HG03175 (cell line): Measurements from ENCODE around the gene MAP6.

Experiments
- ATAC-seq: cut with Tn5 transposase; IDR thresholded peaks from one replicate; pipeline ENCODE4 v1.9.1; 2021; ENCODE audit warnings: mild to moderate bottlenecking, moderate library complexity; ENCODE audit not compliant: unreplicated experiment

Gene MAP6

GRCh38 chr11:75555079-75555811 lies 113.6 kb downstream of the MAP6 start:
- no peak for ATAC-seq

GRCh38 chr11:75554258-75555022 lies 114.4 kb downstream of the MAP6 start:
- ATAC-seq: no peak

GRCh38 chr11:75553889-75554257 lies 115.0 kb downstream of the MAP6 start:
- no peak for ATAC-seq

GRCh38 chr11:75553182-75553581 lies 115.7 kb downstream of the MAP6 start:
- no peak for ATAC-seq

GRCh38 chr11:75549370-75549958 lies 119.4 kb downstream of the MAP6 start:
- no peak for ATAC-seq

- no peak for ATAC-seq
Observed at GRCh38 chr11:75548595-75549272, 120.1 kb downstream of the MAP6 start.

- no peak for ATAC-seq
Observed at GRCh38 chr11:75547617-75548058, 121.2 kb downstream of the MAP6 start.

GRCh38 chr11:75547177-75547576 lies 121.7 kb downstream of the MAP6 start:
- no peak for ATAC-seq

GRCh38 chr11:75543806-75544205 lies 125.0 kb downstream of the MAP6 start:
- no peak for ATAC-seq

GRCh38 chr11:75542088-75542438 lies 126.8 kb downstream of the MAP6 start:
- no peak for ATAC-seq

GRCh38 chr11:75541193-75542087 lies 127.4 kb downstream of the MAP6 start:
- ATAC-seq: no peak

GRCh38 chr11:75539459-75540334 lies 129.1 kb downstream of the MAP6 start:
- ATAC-seq: no peak

GRCh38 chr11:75538150-75538942 lies 130.5 kb downstream of the MAP6 start:
- ATAC-seq: no peak

- no peak for ATAC-seq
Observed at GRCh38 chr11:75537740-75538139, 131.1 kb downstream of the MAP6 start.
